Adipocyte (in vitro differentiated cells): ENCODE results near the gene TIAM2.
"Not testable (repeated sequence)": the region's sequence is repeated elsewhere in the genome, so short reads cannot be mapped to it uniquely, and the experiment has no call there.

ENCODE experiments used
- DNase-seq: peaks from one replicate; pipeline ENCODE4 v3.0.0-alpha.2; 2015; ENCODE audit warnings: low read depth
- H3K27me3 ChIP-seq: replicated peaks from 2 replicates; pipeline ENCODE4 v1.7.0; 2013; ENCODE audit warnings: mild to moderate bottlenecking, low read length, moderate library complexity; ENCODE audit not compliant: control insufficient read depth, insufficient read depth
- H3K36me3 ChIP-seq: 2 replicates; pipeline ENCODE4 v1.7.0; 2013; ENCODE audit warnings: low read length, mild to moderate bottlenecking, moderate library complexity; ENCODE audit not compliant: control insufficient read depth, insufficient read depth, severe bottlenecking
- H3K4me1 ChIP-seq: 2 replicates; pipeline ENCODE4 v1.7.0; 2013; ENCODE audit warnings: mild to moderate bottlenecking, low read length, moderate library complexity; ENCODE audit not compliant: control insufficient read depth, insufficient read depth
- H3K4me3 ChIP-seq: 2 replicates; pipeline ENCODE4 v1.7.0; 2013; ENCODE audit warnings: mild to moderate bottlenecking, low read length, moderate library complexity
- H3K9ac ChIP-seq: 2 replicates; pipeline ENCODE4 v1.7.0; 2013; ENCODE audit warnings: mild to moderate bottlenecking, low read length, moderate library complexity
- H3K9me3 ChIP-seq: 2 replicates; pipeline ENCODE4 v1.7.0; 2013; ENCODE audit warnings: mild to moderate bottlenecking, low read length, moderate library complexity; ENCODE audit not compliant: control insufficient read depth

The TIAM2 gene

GRCh38 chr6:155230975-155231374 is 235.9 kb downstream of the TIAM2 start:
- H3K27me3 ChIP-seq, DNase-seq, H3K9ac ChIP-seq, H3K9me3 ChIP-seq, H3K4me3 ChIP-seq, H3K36me3 ChIP-seq, H3K4me1 ChIP-seq: not testable (repeated sequence)

DNA sequence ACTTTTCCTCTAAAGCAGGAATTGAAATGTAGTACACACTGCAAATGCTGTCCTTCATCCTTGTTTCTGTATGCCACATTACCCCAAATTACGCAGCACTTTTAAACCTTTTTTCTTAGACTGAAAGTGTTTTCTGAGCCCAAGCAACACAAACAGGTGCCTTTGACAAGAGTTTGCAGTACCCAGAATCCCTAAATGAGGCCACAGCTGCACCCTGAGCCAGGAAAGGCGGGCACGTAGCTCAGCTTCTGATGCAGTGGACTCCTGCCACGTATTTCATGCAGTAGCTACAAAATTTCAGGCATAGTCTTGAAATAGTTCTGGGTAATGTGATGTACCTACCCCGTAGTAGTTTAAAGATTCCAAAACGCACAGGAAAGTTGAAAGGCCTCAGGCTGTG is 237.7 kb downstream of the TIAM2 start:
- no peaks in the 10 kb centered on the region for H3K36me3 ChIP-seq
- no peaks in the 10 kb centered on the region for H3K27me3 ChIP-seq

DNA sequence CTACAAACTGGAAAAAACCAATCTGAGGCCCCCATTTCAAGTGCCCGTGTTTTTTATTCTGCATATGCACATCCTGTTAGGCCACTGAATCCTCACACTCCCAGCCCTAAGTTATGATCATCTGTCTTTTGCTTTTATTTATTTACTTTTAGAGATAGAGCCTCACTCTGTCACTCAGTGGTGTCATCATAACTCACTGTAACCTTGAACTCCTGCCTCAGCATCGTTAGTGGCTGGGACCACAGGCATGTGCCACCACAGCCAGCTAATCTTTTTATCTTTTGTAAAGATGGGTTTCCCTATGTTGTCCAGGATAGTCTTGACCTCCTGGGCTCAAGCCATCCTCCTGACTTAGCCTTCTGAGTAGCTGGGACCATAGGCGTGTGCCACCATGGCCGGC is 239.1 kb downstream of the TIAM2 start:
- Histone ChIP-seq H3K36me3 (no peaks in the 10 kb centered on the region), H3K9ac (no peak overlapping the region), H3K9me3 (no peaks in the 10 kb centered on the region), H3K4me3 (no peak overlapping the region), H3K27me3 (no peaks in the 10 kb centered on the region), H3K4me1 (no peaks in the 10 kb centered on the region)
- DNase-seq: no peak

More for the DNA sequence above, 237.7 kb downstream of the TIAM2 start:
- peaks cover 9% of the 10 kb centered on the region for H3K4me1 ChIP-seq
- no peak overlapping the region for H3K9ac ChIP-seq
- no peak for DNase-seq
- no peak overlapping the region for H3K4me3 ChIP-seq
- H3K9me3 ChIP-seq: no peaks in the 10 kb centered on the region

- Histone ChIP-seq H3K4me3 (no peak overlapping the region), H3K9ac (no peak overlapping the region), H3K9me3 (no peaks in the 10 kb centered on the region), H3K36me3 (no peaks in the 10 kb centered on the region), H3K4me1 (no peaks in the 10 kb centered on the region), H3K27me3 (no peaks in the 10 kb centered on the region)
- no peak for DNase-seq
Measured at GRCh38 chr6:155234687-155235086, 239.6 kb downstream of the TIAM2 start.

GRCh38 chr6:155235087-155235486 is 240.0 kb downstream of the TIAM2 start:
- no peak overlapping the region for H3K9ac ChIP-seq
- no peak overlapping the region for H3K4me3 ChIP-seq
- no peaks in the 10 kb centered on the region for H3K27me3 ChIP-seq
- H3K36me3 ChIP-seq: no peaks in the 10 kb centered on the region
- H3K9me3 ChIP-seq: no peaks in the 10 kb centered on the region
- H3K4me1 ChIP-seq: no peaks in the 10 kb centered on the region
- no peak for DNase-seq

DNA sequence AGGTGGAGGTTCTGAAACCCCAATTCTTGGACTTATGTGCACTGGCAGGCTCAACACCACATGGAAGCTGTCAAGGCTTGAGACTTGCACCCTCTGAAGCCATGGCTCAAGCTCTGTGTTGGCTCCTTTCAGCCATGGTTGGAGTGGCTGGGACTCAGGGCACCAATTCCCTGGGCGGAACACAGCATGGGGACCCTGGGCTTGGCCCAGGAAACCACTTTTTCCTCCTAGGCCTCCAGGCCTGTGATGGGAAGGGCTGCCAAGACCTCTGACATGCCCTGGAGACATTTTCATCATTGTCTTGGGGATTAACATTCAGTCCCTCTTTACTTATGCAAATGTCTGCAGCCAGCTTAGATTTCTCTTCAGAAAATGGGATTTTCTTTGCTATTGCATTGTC is 242.5 kb downstream of the TIAM2 start:
- no peaks in the 10 kb centered on the region for H3K27me3 ChIP-seq
- no peaks in the 10 kb centered on the region for H3K36me3 ChIP-seq
- H3K9me3 ChIP-seq: no peaks in the 10 kb centered on the region
- DNase-seq: no peak
- no peaks in the 10 kb centered on the region for H3K4me1 ChIP-seq
- no peak overlapping the region for H3K9ac ChIP-seq
- H3K4me3 ChIP-seq: no peak overlapping the region

DNA sequence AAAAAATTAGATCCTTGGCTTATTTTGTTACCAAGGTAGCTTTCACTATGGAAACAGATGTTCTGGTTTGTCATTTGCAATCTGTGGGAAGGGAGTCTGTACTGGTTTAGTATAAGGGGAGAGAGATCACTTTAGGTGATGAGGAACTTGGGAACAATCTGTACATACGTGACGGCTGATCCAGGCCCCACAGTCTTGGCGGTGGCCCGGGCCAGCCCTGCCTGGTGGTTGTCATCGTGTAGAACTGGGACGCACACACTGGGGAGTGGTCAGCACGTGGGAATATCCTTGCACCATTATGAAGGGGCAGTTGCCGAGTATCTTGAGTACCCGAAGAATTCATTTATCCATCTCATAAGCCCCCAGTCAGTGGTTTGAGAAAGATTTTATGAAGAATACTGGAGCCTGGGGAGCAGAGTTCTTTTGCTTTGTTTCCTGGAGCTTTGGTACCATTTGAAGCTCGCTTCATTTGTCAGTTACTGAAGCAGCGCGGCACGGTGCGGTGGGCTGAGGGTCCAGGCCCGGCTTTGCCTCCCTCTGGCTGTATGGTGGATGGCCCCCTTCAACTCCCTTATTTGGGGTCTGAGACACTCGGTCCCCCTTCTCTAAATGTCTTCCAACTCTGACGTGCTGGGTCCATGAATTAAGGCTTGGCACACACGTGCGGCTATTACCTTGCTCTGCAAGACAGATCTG is 245.9 kb downstream of the TIAM2 start:
- Histone ChIP-seq H3K4me3 (no peak overlapping the region), H3K9ac (no peak overlapping the region), H3K27me3 (no peaks in the 10 kb centered on the region), H3K9me3 (no peaks in the 10 kb centered on the region), H3K36me3 (no peaks in the 10 kb centered on the region), H3K4me1 (no peaks in the 10 kb centered on the region)
- DNase-seq: no peak

DNA sequence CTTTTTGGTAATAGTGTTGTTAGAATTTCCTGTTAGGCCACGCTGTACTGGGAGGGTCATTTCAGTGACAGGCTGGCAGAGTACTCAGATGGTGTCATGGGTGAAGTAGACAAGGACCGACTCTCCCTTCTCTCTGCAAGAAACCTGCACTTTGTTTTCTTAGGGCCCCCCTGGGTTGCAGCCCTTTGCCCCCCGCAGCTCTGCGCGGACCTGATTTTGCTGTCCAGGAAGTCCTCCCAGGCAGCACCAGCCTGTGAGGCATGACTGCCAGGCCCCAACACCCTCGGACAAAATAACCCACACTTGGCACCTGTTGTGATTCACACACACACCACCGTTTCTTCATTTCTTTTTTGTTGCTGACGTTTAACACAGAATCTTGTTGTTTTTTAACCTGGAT is 246.9 kb downstream of the TIAM2 start:
- H3K4me1 ChIP-seq: no peaks in the 10 kb centered on the region
- no peaks in the 10 kb centered on the region for H3K27me3 ChIP-seq
- no peak for DNase-seq
- no peaks in the 10 kb centered on the region for H3K36me3 ChIP-seq
- no peak overlapping the region for H3K9ac ChIP-seq
- no peak overlapping the region for H3K4me3 ChIP-seq
- H3K9me3 ChIP-seq: no peaks in the 10 kb centered on the region

DNA sequence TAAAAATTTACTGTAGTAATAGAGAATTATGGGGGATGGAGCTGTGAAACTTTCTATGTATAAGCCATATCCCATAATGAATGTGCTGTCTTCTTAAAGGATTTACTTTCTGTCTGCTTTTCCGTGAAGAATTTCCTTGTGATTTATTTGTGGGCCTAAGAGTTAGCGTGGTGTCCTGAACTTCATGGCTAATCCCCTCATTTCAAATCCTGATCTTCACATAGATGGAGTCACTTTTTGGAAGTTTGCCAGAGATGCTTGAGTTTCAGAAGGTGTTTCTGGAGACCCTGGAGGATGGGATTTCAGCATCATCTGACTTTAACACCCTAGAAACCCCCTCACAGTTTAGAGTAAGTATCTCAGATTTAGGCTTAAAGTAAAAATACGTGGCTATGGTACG is 249.3 kb downstream of the TIAM2 start:
- Histone ChIP-seq H3K36me3 (no peaks in the 10 kb centered on the region), H3K4me3 (no peak overlapping the region), H3K27me3 (no peaks in the 10 kb centered on the region), H3K9me3 (no peaks in the 10 kb centered on the region), H3K9ac (no peak overlapping the region), H3K4me1 (peaks cover 5% of the 10 kb centered on the region)
- DNase-seq: no peak

GRCh38 chr6:155245193-155245592 is 250.1 kb downstream of the TIAM2 start:
- Histone ChIP-seq H3K9me3 (no peaks in the 10 kb centered on the region), H3K27me3 (no peaks in the 10 kb centered on the region), H3K4me1 (peaks cover 5% of the 10 kb centered on the region), H3K36me3 (no peaks in the 10 kb centered on the region), H3K9ac (no peak overlapping the region), H3K4me3 (no peak overlapping the region)
- DNase-seq: no peak

- H3K4me1 ChIP-seq: peaks cover 5% of the 10 kb centered on the region
- H3K9me3 ChIP-seq: no peaks in the 10 kb centered on the region
- no peaks in the 10 kb centered on the region for H3K27me3 ChIP-seq
- DNase-seq: peak; percentile 37
- H3K36me3 ChIP-seq: peaks cover 3% of the 10 kb centered on the region
- H3K4me3 ChIP-seq: no peak overlapping the region
- no peak overlapping the region for H3K9ac ChIP-seq
Measured at GRCh38 chr6:155245831-155246230, 250.7 kb downstream of the TIAM2 start.

DNA sequence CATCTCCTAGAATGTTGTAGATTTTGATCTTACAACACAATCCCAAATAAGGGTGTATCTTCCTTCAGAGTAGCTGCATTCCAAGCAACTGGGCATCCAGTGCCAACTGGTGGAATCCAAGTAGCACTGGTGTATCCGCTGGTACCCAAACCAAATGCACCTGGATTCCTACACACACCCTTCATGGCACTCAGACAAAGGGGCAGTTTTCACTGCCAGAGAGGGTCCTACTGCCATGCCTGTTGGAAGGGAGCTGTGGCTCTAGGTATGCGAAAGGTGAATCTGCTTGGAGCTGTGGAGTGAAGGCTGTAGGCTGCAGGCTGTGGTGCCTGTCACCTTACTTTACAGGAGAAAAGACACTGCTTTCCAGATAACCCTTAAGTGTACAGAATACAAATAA is 251.7 kb downstream of the TIAM2 start:
- Histone ChIP-seq H3K4me1 (peaks cover 5% of the 10 kb centered on the region), H3K9ac (no peak overlapping the region), H3K4me3 (no peak overlapping the region), H3K27me3 (no peaks in the 10 kb centered on the region), H3K9me3 (no peaks in the 10 kb centered on the region), H3K36me3 (peaks cover 3% of the 10 kb centered on the region)
- no peak for DNase-seq
